GM12878 (cell line): ENCODE results near the gene MEGF9. TPM values are rescaled to one million over a fixed set of nuclear protein-coding genes. Genes with fewer than 3 reads are reported as not detected.

Source experiments
- ATAC-seq: fragments of 200-7000 bp; cut with Tn5 transposase; 3 replicates; pipeline ENCODE4 v1.9.1; 2020; ENCODE audit warnings: mild to moderate bottlenecking, moderate library complexity
- BruUV-seq: library from RNA; stranded (reverse); fragments of 400-500 nt; replicated peaks from 2 replicates; lab custom pipeline; 2021; lab: Mats Ljungman, UMichigan
- CTCF ChIA-PET: fragments of 300-600 bp; sonication (Branson Sonifier 250); formaldehyde crosslinking; extraction: SDS; loops from one replicate; lab custom pipeline; 2021; ENCODE audit warnings: inconsistent platforms; lab: Yijun Ruan, JAX
- POLR2A ChIA-PET: fragments of 350-600 bp; formaldehyde crosslinking; extraction: SDS; loops from one replicate; lab custom pipeline; 2021; ENCODE audit warnings: inconsistent platforms; lab: Charles Lee
- RAD21 ChIA-PET: fragments of 300-600 bp; sonication (Branson Sonifier 250); formaldehyde crosslinking; loops from one replicate; lab custom pipeline; 2023; ENCODE audit warnings: antibody characterized with exemption; ENCODE audit not compliant: unreplicated experiment; lab: Charles Lee
- SMC1A ChIA-PET: fragments of 300-600 bp; sonication (Branson Sonifier 250); formaldehyde crosslinking; loops from one replicate; lab custom pipeline; 2023; ENCODE audit not compliant: unreplicated experiment, uncharacterized antibody; lab: Charles Lee
- DNase-seq: peaks from one replicate; pipeline ENCODE4 v3.0.0-alpha.2; 2011; ENCODE audit warnings: low read depth, low spot score
- FAIRE-seq: peaks from 3 replicates; lab custom pipeline; 2011; peaks lifted over from hg19 to GRCh38; lab: Jason Lieb, UNC
- H2AFZ ChIP-seq: 2 replicates; pipeline ENCODE4 v1.6.0; 2011; ENCODE audit warnings: low read depth, low read length, control low read depth; ENCODE audit not compliant: control insufficient read depth
- H3K27ac ChIP-seq: 2 replicates; pipeline ENCODE4 v1.5.1; 2011; ENCODE audit warnings: control low read depth; ENCODE audit not compliant: control insufficient read depth, insufficient read depth
- H3K27me3 ChIP-seq, 2 experiments: replicated peaks in 1 of 2; 2 replicates each; pipeline versions ENCODE4 v1.6.0 to v1.6.1; 2011; ENCODE audit warnings: low read length in 1 of 2; ENCODE audit not compliant: control insufficient read depth in 2 of 2, insufficient read depth in 2 of 2
- H3K36me3 ChIP-seq, 2 experiments: 2 replicates each; pipeline ENCODE4 v1.5.1; 2011; ENCODE audit warnings: low read length in 1 of 2; ENCODE audit not compliant: control insufficient read depth in 2 of 2, insufficient read depth in 2 of 2
- H3K4me1 ChIP-seq: 2 replicates; pipeline ENCODE4 v1.6.1; 2011; ENCODE audit warnings: mild to moderate bottlenecking, low read length, moderate library complexity, mixed read lengths; ENCODE audit not compliant: control insufficient read depth, insufficient read depth
- H3K4me2 ChIP-seq: 2 replicates; pipeline ENCODE4 v1.6.0; 2011; ENCODE audit warnings: control low read depth; ENCODE audit not compliant: control insufficient read depth, insufficient read depth
- H3K4me3 ChIP-seq: fragments of 200-600 bp; sonication (generic); 2 replicates; pipeline ENCODE4 v1.5.1; 2016
- H3K79me2 ChIP-seq: 2 replicates; pipeline ENCODE4 v1.6.0; 2011; ENCODE audit warnings: low read length; ENCODE audit not compliant: control insufficient read depth, insufficient read depth
- H3K9ac ChIP-seq: 2 replicates; pipeline ENCODE4 v1.8.0; 2011; ENCODE audit warnings: low read length, control low read depth, mixed read lengths; ENCODE audit not compliant: control insufficient read depth, insufficient read depth
- H3K9me3 ChIP-seq: replicated peaks from 3 replicates; pipeline ENCODE4 v1.5.1; 2011; ENCODE audit warnings: mild to moderate bottlenecking, low read length; ENCODE audit not compliant: control insufficient read depth, insufficient read depth
- H4K20me1 ChIP-seq: 2 replicates; pipeline ENCODE4 v1.6.0; 2011; ENCODE audit not compliant: control insufficient read depth, insufficient read depth
- GATAD2B ChIP-seq: fragments of 450-650 bp; conservative IDR thresholded peaks from 2 replicates; pipeline ENCODE4 v1.6.1; 2017; ENCODE audit warnings: low read depth, mild to moderate bottlenecking, moderate library complexity
- HDAC2 ChIP-seq: fragments of 200-600 bp; sonication (generic); IDR thresholded peaks from 2 replicates; pipeline ENCODE4 v1.6.1; 2017
- JUND ChIP-seq: IDR thresholded peaks from 2 replicates; pipeline ENCODE4 v1.6.1; 2012; ENCODE audit warnings: low read depth, mild to moderate bottlenecking, low read length, improper control_type of control experiment, moderate library complexity
- MEF2B ChIP-seq: fragments of 450-650 bp; IDR thresholded peaks from 2 replicates; pipeline ENCODE4 v1.6.1; 2018; ENCODE audit warnings: mild to moderate bottlenecking, moderate library complexity; ENCODE audit not compliant: partially characterized antibody, poor library complexity, severe bottlenecking
- REST ChIP-seq: IDR thresholded peaks from 2 replicates; pipeline ENCODE4 v1.6.1; 2012; ENCODE audit warnings: mild to moderate bottlenecking, low read depth, low read length
- SIN3A ChIP-seq: IDR thresholded peaks from 2 replicates; pipeline ENCODE4 v1.6.1; 2012; ENCODE audit warnings: low read depth, low read length, improper control_type of control experiment
- SMC3 ChIP-seq: IDR thresholded peaks from 2 replicates; pipeline ENCODE4 v1.6.1; 2011; ENCODE audit warnings: low read length, improper control_type of control experiment, borderline replicate concordance
- YY1 ChIP-seq: IDR thresholded peaks from 2 replicates; pipeline ENCODE4 v1.6.1; 2011; ENCODE audit warnings: low read depth, mild to moderate bottlenecking, low read length
- ZNF687 ChIP-seq: fragments of 450-650 bp; IDR thresholded peaks from 2 replicates; pipeline ENCODE4 v1.6.1; 2017; ENCODE audit warnings: mild to moderate bottlenecking, moderate library complexity
- WGBS: methylation state at CpG from one replicate; pipeline ENCODE4 v1.1.6; 2016; ENCODE audit warnings: low lambda C conversion rate; ENCODE audit not compliant: insufficient replicate concordance, insufficient coverage; ENCODE audit errors: missing lambda C conversion rate; 5-methylcytosine and 5-hydroxymethylcytosine counted together
- in situ Hi-C: fragments of 300-500 bp; cut with MboI; formaldehyde crosslinking; loops from 9 replicates; pipeline ENCODE4 v1.14.3; 2018; ENCODE audit warnings: mixed read lengths
- intact Hi-C: fragments of 100-400 bp; cut with micrococcal nuclease; formaldehyde crosslinking; loops from one replicate; pipeline ENCODE4 v1.14.2; 2022; ENCODE audit not compliant: unreplicated experiment
- polyA plus RNA-seq, 11 experiments: library from polyadenylated mRNA; depleted of rRNA in 4 of 11; unstranded in 6 of 11; stranded (reverse) in 5 of 11; fragments of >200 nt; fragmentation: Nextera tagmentation in 4 of 11; fragmentation: Illumina TruSeq in 1 of 11; extraction: Ambion mirVana in 4 of 11; extraction: Trizol in 1 of 11; gene quantifications; 1 replicate in 1 of 11; 2 replicates in 10 of 11; pipeline versions ENCODE4 v1.2.1 to v1.2.3, GENCODE V29; 2011 to 2016; ENCODE audit warnings: inconsistent platforms in 2 of 11, missing spikeins in 2 of 11, low read depth in 1 of 11
- total RNA-seq, 4 experiments: library from RNA; depleted of rRNA in 3 of 4; stranded (reverse); fragments of >200 nt in 3 of 4; fragmentation: Illumina TruSeq in 1 of 4; extraction: Trizol in 1 of 4; gene quantifications; 2 replicates each; pipeline versions ENCODE4 v1.2.1 to v1.2.3, GENCODE V29; 2013 to 2021
- TF ChIP-seq, protein P1 (sequence below): fragments of 150-350 bp; IDR thresholded peaks from 2 replicates; pipeline ENCODE4 v1.6.1; 2016; ENCODE audit warnings: low read depth, low read length

MEGF9 gene
- total and polyA plus RNA-seq, 10 of the 15 experiments (the other 5 are each of a cell fraction or from before 2014, with no cell fraction given), result 0.71 to 5.1 (median 2.6) TPM

DNA sequence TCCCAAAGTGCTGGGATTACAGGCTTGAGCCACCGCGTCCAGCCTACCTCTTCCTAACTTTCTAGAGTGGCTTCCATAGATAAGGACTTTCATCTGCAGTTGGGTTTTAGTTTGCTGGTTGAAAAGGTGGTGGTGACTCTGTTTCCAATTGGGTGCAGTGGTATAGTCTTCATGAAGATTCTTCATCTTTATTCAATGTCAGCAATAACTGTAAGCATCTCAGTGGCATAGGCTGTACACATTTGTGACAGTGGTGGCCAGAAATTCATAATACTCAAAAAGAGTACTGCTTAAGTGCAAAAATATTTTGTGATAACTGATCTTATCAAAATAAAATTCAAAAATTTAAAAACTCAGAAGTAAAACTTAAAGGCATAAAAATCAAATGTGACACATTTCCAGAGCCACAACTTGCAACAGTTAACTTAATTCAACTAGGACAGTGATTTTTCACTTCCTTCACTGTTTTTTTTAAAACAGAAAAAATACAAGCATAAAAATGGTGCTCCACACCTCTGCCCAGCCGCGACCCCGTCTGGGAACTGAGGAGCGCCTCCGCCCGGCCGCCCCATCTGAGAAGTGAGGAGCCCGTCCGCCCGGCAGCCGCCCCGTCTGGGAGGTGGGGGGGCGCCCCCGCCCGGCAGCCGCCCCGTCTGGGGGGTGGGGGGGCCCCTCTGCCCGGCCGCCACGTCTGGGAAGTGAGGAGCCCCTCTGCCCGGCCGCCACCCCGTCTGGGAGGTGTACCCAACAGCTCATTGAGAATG, 77.9 kb downstream of the MEGF9 start:
- ATAC-seq (no peak), DNase-seq (no peak), FAIRE-seq (no peak)
- no peaks in the 10 kb centered on the region for H4K20me1 ChIP-seq
- RAD21 ChIA-PET, result no interaction called here
- H3K4me2 ChIP-seq, result no peak overlapping the region
- intact Hi-C loops, result no loop called here
- in situ Hi-C loops, result no loop called here
- H3K9ac ChIP-seq, result no peak overlapping the region
- H2AFZ ChIP-seq, result no peak overlapping the region
- POLR2A ChIA-PET, result no interaction called here
- H3K4me3 ChIP-seq, result no peak overlapping the region
- 95% methylated on average over 18 of the region's 25 CpGs for WGBS
- no TSS peak for BruUV-seq
- no peak for TF ChIP-seq ZNF687
- no peak for TF ChIP-seq SMC3
- TF ChIP-seq, protein P1, sequence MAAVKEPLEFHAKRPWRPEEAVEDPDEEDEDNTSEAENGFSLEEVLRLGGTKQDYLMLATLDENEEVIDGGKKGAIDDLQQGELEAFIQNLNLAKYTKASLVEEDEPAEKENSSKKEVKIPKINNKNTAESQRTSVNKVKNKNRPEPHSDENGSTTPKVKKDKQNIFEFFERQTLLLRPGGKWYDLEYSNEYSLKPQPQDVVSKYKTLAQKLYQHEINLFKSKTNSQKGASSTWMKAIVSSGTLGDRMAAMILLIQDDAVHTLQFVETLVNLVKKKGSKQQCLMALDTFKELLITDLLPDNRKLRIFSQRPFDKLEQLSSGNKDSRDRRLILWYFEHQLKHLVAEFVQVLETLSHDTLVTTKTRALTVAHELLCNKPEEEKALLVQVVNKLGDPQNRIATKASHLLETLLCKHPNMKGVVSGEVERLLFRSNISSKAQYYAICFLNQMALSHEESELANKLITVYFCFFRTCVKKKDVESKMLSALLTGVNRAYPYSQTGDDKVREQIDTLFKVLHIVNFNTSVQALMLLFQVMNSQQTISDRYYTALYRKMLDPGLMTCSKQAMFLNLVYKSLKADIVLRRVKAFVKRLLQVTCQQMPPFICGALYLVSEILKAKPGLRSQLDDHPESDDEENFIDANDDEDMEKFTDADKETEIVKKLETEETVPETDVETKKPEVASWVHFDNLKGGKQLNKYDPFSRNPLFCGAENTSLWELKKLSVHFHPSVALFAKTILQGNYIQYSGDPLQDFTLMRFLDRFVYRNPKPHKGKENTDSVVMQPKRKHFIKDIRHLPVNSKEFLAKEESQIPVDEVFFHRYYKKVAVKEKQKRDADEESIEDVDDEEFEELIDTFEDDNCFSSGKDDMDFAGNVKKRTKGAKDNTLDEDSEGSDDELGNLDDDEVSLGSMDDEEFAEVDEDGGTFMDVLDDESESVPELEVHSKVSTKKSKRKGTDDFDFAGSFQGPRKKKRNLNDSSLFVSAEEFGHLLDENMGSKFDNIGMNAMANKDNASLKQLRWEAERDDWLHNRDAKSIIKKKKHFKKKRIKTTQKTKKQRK, result no peak
- no peak for TF ChIP-seq YY1
- TF ChIP-seq MEF2B, result no peak
- TF ChIP-seq HDAC2, result no peak
- no peak for TF ChIP-seq REST
- no peak for TF ChIP-seq JUND
- TF ChIP-seq GATAD2B, result no peak
- no peak for TF ChIP-seq SIN3A
- H3K36me3 ChIP-seq, result no peaks in the 10 kb centered on the region
- H3K27ac ChIP-seq, result no peak overlapping the region
- no peaks in the 10 kb centered on the region for H3K4me1 ChIP-seq
- no peaks in the 10 kb centered on the region for H3K27me3 ChIP-seq
- peaks cover 4% of the 10 kb centered on the region; the same call in 2 of the 3 replicates for H3K9me3 ChIP-seq
- H3K79me2 ChIP-seq, result no peaks in the 10 kb centered on the region
- CTCF ChIA-PET, result no interaction called here
- SMC1A ChIA-PET, result no interaction called here
